PC-3 (cell line): Measurements from ENCODE around the gene JADE1. TPM values are rescaled to one million over a fixed set of nuclear protein-coding genes. Genes with fewer than 3 reads are reported as not detected.

ENCODE experiments used
- ATAC-seq: fragments of 200-7000 bp; cut with Tn5 transposase; 2 replicates; pipeline ENCODE4 v1.9.1; 2020; ENCODE audit warnings: mild to moderate bottlenecking, moderate library complexity
- BruUV-seq: library from RNA; stranded (reverse); fragments of 400-500 nt; replicated peaks from 2 replicates; lab custom pipeline; 2021; lab: Mats Ljungman, UMichigan
- CTCF ChIA-PET: fragments of 300-600 bp; sonication (Branson Sonifier 250); formaldehyde crosslinking; loops from one replicate; lab custom pipeline; 2022; ENCODE audit warnings: antibody characterized with exemption; lab: Charles Lee
- POLR2A ChIA-PET: fragments of 300-600 bp; sonication (Branson Sonifier 250); formaldehyde crosslinking; loops from one replicate; lab custom pipeline; 2022; ENCODE audit warnings: antibody characterized with exemption; ENCODE audit not compliant: unreplicated experiment; lab: Charles Lee
- DNase-seq: peaks from one replicate; pipeline ENCODE4 v3.0.0-alpha.2; 2015
- H2AFZ ChIP-seq: fragments of 300-600 bp; sonication (generic); 2 replicates; pipeline ENCODE4 v1.6.0; 2016; ENCODE audit warnings: antibody characterized with exemption, low read length
- H3F3A ChIP-seq: fragments of 300-600 bp; sonication (generic); one replicate; pipeline ENCODE4 v1.6.0; 2017; ENCODE audit warnings: antibody characterized with exemption, low read length, control low read depth, mild to moderate bottlenecking; ENCODE audit not compliant: unreplicated experiment
- H3K27ac ChIP-seq: fragments of 300-600 bp; sonication (generic); 2 replicates; pipeline ENCODE4 v1.5.1; 2016; ENCODE audit warnings: mild to moderate bottlenecking, low read length
- H3K27me3 ChIP-seq: fragments of 300-600 bp; sonication (generic); 2 replicates; pipeline ENCODE4 v1.6.1; 2016; ENCODE audit warnings: low read length, mixed read lengths
- H3K36me3 ChIP-seq: fragments of 300-600 bp; sonication (generic); 2 replicates; pipeline ENCODE4 v1.6.1; 2016; ENCODE audit warnings: low read depth, mixed run types, low read length, mixed read lengths
- H3K4me1 ChIP-seq: fragments of 300-600 bp; sonication (generic); 2 replicates; pipeline ENCODE4 v1.5.1; 2016; ENCODE audit warnings: low read length; ENCODE audit not compliant: insufficient read depth
- H3K4me2 ChIP-seq: fragments of 300-600 bp; sonication (generic); 2 replicates; pipeline ENCODE4 v1.6.0; 2016; ENCODE audit warnings: low read length
- H3K4me3 ChIP-seq: fragments of 300-600 bp; sonication (generic); 2 replicates; pipeline ENCODE4 v1.5.1; 2016; ENCODE audit warnings: mild to moderate bottlenecking, low read length, mixed read lengths
- H3K79me2 ChIP-seq: fragments of 300-600 bp; sonication (generic); 2 replicates; pipeline ENCODE4 v1.6.1; 2017; ENCODE audit warnings: low read length, mixed read lengths
- H3K9ac ChIP-seq: fragments of 300-600 bp; sonication (generic); 2 replicates; pipeline ENCODE4 v1.6.0; 2016; ENCODE audit warnings: mild to moderate bottlenecking, low read length
- H3K9me2 ChIP-seq: fragments of 300-600 bp; sonication (generic); replicated peaks from 2 replicates; pipeline ENCODE4 v1.6.1; 2016; ENCODE audit warnings: mixed run types, low read length, mixed read lengths
- H3K9me3 ChIP-seq: fragments of 300-600 bp; sonication (generic); 2 replicates; pipeline ENCODE4 v1.6.1; 2016; ENCODE audit warnings: low read length, mixed read lengths
- H4K20me1 ChIP-seq: fragments of 300-600 bp; sonication (generic); 2 replicates; pipeline ENCODE4 v1.6.1; 2016; ENCODE audit warnings: low read length, mixed read lengths
- EZH2 ChIP-seq: fragments of 300-600 bp; sonication (generic); IDR thresholded peaks from one replicate; pipeline ENCODE4 v1.6.1; 2017; ENCODE audit warnings: antibody characterized with exemption, mild to moderate bottlenecking, low read length; ENCODE audit not compliant: unreplicated experiment
- EZH2phosphoT487 ChIP-seq: fragments of 300-600 bp; sonication (generic); IDR thresholded peaks from 2 replicates; pipeline ENCODE4 v1.6.1; 2018; ENCODE audit warnings: mild to moderate bottlenecking, antibody characterized with exemption, low read length, borderline replicate concordance
- intact Hi-C: fragments of 100-400 bp; cut with micrococcal nuclease; formaldehyde crosslinking; loops from 2 replicates; pipeline ENCODE4 v1.9.0; 2023
- total RNA-seq: library from RNA; depleted of rRNA; stranded (reverse); fragments of >200 nt; gene quantifications from 2 replicates; pipeline ENCODE4 v1.2.3, GENCODE V29; 2014
- TF ChIP-seq, protein P1 (sequence below): fragments of 300-600 bp; sonication (generic); conservative IDR thresholded peaks from 2 replicates; pipeline ENCODE4 v1.5.1; 2017; ENCODE audit warnings: antibody characterized with exemption, low read depth, mild to moderate bottlenecking, low read length

Gene JADE1
- total RNA-seq, 1 experiment from 2014 or later: 10.8 TPM

DNA sequence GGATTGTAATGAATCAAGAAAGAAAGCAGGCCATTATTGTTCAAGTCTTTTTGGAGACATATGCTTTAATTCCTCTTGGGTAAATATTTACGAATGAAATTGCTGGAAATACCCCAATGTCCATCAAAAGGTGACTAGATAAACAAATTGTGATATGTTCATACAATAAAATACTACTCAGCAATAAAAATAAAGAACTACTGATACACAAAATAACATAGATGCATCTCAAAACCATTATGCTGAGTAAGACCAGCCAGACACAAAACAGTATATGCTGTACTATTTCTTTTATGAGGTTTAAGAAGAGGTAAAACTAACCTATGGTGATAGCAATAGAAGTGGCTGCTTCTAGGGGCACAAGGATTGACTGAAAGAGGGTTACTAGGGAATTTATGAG is 28.8 kb upstream of the JADE1 start:
- no peak overlapping the region for H3K9ac ChIP-seq
- no peak overlapping the region for H3K27ac ChIP-seq
- intact Hi-C loops: no loop called here
- TF ChIP-seq EZH2phosphoT487 (no peak), EZH2 (no peak)
- TF ChIP-seq, protein P1, sequence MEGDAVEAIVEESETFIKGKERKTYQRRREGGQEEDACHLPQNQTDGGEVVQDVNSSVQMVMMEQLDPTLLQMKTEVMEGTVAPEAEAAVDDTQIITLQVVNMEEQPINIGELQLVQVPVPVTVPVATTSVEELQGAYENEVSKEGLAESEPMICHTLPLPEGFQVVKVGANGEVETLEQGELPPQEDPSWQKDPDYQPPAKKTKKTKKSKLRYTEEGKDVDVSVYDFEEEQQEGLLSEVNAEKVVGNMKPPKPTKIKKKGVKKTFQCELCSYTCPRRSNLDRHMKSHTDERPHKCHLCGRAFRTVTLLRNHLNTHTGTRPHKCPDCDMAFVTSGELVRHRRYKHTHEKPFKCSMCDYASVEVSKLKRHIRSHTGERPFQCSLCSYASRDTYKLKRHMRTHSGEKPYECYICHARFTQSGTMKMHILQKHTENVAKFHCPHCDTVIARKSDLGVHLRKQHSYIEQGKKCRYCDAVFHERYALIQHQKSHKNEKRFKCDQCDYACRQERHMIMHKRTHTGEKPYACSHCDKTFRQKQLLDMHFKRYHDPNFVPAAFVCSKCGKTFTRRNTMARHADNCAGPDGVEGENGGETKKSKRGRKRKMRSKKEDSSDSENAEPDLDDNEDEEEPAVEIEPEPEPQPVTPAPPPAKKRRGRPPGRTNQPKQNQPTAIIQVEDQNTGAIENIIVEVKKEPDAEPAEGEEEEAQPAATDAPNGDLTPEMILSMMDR: no peak
- H3K36me3 ChIP-seq: no peaks in the 10 kb centered on the region
- ChIA-PET POLR2A (no interaction called here), CTCF (no interaction called here)
- H3K4me2 ChIP-seq: no peak overlapping the region
- 0 out of 2 replicates have a peak, but pooled peaks cover 6% of the 10 kb centered on the region for H3K4me1 ChIP-seq
- no peaks in the 10 kb centered on the region for H4K20me1 ChIP-seq
- H3K4me3 ChIP-seq: no peak overlapping the region
- no peaks in the 10 kb centered on the region for H3K79me2 ChIP-seq
- H3K9me2 ChIP-seq: no peaks in the 10 kb centered on the region
- no peaks in the 10 kb centered on the region for H3F3A ChIP-seq
- BruUV-seq: no TSS peak
- no peaks in the 10 kb centered on the region for H3K9me3 ChIP-seq
- DNase-seq (no peak), ATAC-seq (no peak)
- H3K27me3 ChIP-seq: no peaks in the 10 kb centered on the region
- no peak overlapping the region for H2AFZ ChIP-seq

DNA sequence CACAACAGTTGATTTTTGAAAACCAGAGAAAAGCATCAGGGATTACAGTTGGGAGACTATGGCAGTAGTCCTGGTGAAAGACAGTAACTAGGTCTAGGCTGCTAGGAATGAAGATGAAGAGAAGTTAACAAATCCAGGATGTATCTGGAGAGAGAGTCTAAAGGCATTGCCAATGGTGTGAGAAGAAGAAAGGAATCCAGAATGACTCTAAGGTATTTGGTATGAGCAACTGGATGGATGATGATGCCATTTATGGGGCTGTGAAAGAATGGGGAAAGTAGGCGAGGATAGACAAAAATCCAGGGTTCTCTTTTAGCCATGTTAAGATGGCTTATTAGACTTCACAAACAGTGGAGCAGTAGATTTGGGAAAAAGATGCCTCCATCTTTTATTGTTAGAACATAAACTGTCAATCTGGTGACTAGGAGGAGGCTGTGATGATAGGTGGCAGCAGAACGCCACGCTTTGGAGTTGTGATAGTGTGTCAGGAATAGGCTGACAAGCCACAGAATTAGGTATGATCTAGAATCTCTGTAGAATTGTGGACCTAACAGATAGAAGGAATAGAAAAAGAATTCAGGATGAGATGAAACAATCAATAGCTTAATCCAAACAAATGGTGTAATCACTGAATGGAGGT is 27.3 kb upstream of the JADE1 start:
- Histone ChIP-seq H3K27ac (no peak overlapping the region), H3K79me2 (no peaks in the 10 kb centered on the region), H3K9ac (no peak overlapping the region), H2AFZ (no peak overlapping the region), H3K27me3 (no peaks in the 10 kb centered on the region), H4K20me1 (no peaks in the 10 kb centered on the region), H3K9me2 (no peaks in the 10 kb centered on the region), H3K4me1 (no peaks in the 10 kb centered on the region), H3K4me3 (no peak overlapping the region), H3K36me3 (no peaks in the 10 kb centered on the region), H3F3A (no peaks in the 10 kb centered on the region), H3K4me2 (no peak overlapping the region), H3K9me3 (no peaks in the 10 kb centered on the region)
- intact Hi-C loops: loop anchor here (1.0 kb wide), 1 partner anchor 81 kb away; no protein-coding TSS in a partner anchor
- no TSS peak for BruUV-seq
- no peak for TF ChIP-seq EZH2phosphoT487
- no peak for TF ChIP-seq EZH2
- TF ChIP-seq, protein P1: peak; percentile 54
- CTCF ChIA-PET: interaction anchor here (0.6 kb wide), 1 partner anchor 55 kb away, joined by 5 read pairs; no protein-coding TSS in a partner anchor
- ATAC-seq (peak; percentile 54), DNase-seq (peak; percentile 33)
- POLR2A ChIA-PET: no interaction called here
